Middle frontal gyrus (tissue), 1 donor: Measurements from ENCODE around the gene AKAP8L.
"Not testable (repeated sequence)": the region's sequence is repeated elsewhere in the genome, so short reads cannot be mapped to it uniquely, and the experiment has no call there.

Experiments used
- DNase-seq: peaks from one replicate; pipeline ENCODE4 v3.0.0-alpha.2; 2015; ENCODE audit warnings: low spot score; ENCODE audit errors: extremely low spot score

The AKAP8L gene

DNA sequence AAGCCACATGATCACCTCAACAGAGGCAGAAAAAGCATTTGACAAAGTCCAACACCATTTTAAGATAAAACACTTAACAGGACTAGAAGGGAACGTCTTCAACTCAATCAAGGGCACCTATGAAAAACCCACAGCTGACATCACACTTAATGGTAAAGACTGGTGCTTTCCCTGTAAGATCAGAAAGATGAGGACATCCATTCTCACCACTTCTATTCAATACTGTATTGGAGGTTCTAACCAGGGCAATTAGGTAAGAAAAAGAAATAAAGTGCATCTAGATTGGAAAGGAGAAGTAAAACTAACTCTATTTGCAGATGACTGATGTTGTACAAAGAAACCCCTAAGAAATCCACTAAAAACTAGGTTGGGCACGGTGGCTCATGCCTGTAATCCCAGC, 28.0 kb downstream of the AKAP8L start:
- no peak for DNase-seq

DNA sequence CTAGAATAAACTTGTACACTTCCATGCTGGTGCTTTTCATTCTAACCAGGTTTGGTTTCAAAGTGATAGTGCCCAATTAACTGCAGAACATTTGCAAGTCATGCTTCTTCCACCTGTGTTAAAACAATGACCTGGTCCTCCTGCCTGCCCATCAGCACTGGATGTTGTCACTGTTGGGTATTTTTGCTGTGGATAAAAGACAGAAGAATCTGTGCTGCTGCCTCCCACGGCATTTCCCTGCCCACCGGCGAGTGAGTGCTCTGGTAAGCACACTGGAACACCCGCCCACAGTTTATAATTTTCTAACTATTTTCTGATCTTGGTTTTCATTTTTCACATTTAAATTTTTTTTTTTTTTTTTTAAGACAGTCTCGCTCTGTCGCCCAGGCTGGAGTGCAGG, 36.9 kb downstream of the AKAP8L start:
- DNase-seq = no peak

DNA sequence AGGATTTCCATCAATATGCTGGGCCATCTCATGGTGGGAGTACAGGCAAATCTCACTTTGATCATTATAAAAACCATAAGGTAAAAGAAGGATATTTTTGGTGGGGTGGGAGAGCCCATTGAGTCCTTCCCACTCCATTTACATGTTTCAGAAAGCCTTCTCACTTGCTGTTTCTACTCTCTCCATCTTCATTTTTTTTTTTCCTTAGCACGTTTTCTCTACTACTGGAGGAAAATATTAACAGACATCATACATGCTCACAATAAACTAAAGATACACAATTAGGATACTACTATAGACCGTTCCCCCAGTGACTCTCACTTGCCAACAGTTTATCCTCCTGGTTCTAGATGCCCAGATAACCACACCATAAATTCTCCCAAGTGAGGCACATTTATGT, 37.4 kb downstream of the AKAP8L start:
- DNase-seq = no peak

DNA sequence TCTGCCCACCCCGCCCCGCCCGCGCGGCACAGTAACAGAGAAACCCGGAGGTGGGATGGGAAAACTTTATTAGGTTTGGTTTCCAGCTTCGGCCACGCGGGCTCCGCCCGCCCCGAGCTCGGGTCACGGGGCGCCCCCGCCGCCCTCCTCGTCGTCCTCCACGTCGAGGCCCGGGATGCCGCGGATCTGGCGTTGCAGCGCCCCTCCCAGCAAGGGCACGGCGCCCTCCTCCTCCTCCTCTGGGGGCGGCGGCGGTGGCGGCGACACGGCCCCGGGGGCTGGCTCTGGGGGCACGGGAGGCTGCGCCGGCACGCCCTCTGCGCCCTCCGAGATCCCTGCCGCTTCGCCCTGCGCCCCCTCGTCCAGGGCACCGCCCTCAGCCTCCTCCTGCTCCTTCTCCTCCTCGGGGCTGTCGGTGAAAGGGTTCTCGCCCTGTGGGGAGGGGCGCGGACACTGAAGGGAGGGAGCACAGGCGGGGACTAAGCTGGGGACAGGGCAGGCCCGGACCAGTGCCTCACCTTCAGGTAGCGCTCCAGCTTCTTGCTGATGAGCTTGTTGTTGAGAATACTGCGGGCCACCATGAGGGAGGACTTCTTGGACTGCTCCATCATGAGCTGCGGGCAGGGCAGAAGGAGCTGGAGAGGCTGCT, 38.7 kb downstream of the AKAP8L start:
- no peak for DNase-seq

DNA sequence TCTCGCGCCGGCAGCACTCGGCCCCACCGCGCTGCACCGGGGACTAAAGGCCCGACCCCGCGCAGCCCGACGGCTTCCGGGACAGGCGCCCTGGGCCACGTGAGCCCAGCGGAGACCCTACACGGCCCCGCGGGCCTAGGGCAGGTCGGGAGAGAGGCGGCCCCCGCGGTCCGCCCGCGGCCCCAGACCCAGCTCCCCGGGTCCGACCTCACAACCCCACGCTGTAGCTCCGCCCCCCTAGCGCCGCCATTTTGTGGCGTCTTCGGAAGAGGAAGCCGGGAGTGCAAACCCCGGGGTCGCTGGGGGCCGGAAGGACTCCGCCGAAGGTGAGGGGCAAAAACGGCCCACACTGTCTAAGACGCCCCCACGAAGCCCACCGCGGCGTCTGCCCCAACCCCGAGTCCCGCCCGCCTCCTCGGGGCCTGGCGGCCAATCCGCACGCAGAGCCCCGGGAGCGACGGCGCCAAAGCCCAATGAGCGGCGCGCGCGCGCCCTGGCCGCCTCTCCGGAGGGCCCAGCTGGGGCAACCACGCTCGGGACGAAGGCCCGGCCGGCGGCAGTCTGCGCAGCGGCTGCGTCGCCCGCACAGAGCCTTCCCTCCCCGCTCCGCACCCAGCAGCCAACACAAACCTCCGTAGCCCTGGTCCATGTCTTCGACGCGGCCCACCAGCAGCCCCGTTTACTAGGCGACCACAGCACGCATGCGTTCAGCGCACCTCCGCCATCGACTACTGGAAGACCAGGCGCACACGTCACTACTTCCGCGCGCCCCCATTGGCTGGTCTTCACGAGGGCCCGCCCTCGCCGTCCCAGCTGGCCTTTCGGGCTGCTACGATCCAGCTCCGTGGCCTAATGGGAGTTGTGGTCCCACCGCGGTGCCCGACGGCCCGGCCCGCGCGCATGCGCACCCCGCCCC, 39.4 kb downstream of the AKAP8L start, which contains the start of gene AKAP8:
TSS of gene AKAP8 (minus strand) at position 705 of the 916 bp plus-strand sequence. CDS start at position 649, 56 bp downstream.
- DNase-seq = peak; percentile 97

DNA sequence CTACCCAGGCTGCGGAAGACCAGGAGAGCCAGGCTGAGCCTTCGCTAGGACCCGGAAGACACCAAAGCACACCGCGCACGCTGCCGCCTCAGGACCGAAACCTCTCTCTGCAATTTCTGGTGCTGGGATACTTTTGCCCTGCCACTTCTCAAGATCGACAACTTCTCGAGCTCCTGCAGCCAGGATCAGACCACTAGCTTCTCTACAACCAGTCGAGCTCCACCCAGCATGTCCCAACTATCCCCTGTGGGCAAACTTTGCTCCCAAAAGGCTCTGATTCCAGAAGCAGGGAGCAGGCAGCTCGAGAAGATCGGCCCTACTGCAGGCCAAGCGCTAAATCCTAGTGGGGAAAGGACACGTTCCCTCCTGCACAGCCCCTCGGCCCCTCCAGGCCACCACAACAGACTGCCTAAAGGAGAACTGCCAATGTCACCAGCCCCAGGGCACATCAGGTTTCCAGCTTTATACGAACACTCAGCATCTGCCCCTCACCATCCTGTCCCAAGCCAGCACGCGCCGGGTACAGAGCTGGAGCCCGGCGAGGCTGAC, 40.2 kb downstream of the AKAP8L start:
- DNase-seq = no peak

DNA sequence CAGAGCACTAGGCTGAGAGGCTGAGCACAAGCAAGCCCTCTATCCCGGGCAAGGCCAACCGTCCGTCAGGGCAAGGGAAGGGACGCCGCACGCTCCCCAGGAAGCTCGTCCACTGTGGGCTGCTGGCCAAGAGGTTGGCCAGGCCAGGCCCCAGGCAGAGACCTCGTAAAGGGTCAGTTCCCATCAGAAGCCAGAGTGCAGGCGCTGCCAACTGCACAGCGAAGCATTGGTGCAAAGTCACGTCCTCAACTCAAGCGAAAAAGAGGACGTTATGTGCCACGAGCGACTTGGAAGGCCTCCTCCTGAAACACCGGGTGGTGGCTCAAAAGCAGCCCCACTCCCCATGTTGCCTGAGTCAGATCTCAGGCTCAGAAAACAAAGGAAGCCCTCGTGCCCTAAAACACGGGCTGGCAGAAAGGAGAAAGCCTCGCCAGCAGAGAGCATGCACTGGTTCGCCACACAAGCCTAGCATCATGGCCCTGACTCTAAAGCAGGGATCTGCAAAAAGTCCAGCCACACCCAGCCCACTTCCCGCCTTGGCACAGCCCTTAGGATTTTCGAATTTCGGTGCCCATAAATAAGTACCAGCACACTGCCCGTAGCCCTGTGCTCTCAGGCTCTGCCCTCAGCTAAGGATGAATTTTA, 43.9 kb downstream of the AKAP8L start:
- DNase-seq = no peak

DNA sequence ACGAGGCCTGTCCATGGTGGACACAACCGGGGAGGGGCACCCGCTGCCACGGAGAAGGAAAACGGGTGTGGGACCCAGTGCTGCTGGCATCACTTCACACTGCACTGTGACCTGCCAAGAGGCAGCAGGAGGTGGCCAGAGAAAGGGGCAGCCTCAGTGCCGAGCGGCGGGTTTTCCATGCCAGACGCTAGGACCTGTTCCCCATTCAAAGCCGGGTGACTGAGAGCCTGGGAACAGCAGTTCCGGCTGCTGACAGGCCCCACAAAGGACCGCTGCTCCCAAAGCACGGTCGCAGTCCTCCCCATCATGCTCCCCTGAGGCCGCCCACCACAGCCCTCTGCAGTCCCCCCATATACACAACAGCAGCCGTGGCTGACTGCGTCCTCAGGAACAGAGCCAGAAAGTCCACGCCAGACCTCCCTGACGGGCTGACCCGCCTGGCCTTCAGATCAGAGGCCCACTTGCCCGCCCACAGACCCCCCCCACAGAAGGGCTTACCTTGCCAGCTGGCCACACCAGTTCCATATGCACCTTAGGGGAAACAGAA, 44.6 kb downstream of the AKAP8L start:
- DNase-seq = no peak

DNA sequence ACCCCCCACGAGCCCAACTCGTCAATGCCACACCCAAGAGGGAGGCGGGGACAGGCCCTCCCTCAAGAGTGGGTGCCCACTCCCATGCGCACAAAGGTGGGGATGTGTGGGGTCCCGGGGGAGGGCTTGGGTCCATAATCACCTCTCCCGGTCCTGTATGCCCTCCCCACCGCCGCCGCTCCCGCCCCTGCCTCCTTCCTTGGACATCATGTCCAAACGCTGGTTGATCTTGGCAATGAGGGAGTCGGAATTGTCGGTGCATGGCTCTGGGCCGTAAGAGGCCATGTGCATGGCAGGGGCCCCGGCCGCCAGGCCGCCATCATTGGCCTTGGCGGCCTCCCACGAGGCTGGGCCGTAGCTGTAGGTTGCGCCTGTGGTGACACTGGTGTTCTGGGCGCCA, 45.1 kb downstream of the AKAP8L start:
- no peak for DNase-seq

DNA sequence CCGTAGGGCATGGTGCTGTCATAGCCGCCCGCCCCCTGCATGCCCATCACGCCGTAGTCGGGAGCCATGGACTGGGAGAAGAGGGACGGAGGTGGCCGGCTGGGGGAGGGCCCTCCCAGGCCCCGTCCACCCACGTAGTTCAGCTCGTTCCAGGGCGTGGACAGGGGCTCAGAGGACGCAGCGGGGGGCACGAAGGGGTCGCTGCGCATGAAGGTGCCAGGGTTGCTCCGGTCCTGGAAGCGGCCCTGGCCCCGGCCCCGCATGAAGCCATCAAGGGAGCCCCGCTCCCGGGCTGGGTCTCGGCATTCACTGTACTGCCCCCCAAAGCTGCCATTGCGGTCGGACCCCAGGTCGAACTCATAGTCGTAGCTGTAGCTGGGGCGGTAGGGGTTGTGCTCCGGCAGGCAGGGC, 45.9 kb downstream of the AKAP8L start:
- no peak for DNase-seq

DNA sequence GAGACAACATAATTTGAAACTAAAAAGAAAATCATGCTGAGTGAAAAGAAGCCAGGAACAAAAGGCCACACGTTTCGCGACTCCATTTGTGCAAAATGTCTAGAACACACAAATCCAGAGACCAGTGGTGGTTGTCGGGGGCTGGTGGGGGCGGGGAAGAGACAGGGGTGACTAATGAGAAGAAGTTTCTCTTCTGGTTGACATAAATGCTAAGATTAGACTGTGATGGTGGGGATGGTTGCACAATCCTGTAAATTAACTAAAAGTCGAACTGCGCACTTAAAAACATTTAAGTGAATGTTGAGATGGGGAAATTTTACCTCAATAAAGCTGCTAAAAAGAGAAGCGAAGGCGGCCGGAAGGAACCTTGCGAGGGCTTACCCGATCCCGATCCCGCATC, 46.3 kb downstream of the AKAP8L start:
- DNase-seq = no peak

DNA sequence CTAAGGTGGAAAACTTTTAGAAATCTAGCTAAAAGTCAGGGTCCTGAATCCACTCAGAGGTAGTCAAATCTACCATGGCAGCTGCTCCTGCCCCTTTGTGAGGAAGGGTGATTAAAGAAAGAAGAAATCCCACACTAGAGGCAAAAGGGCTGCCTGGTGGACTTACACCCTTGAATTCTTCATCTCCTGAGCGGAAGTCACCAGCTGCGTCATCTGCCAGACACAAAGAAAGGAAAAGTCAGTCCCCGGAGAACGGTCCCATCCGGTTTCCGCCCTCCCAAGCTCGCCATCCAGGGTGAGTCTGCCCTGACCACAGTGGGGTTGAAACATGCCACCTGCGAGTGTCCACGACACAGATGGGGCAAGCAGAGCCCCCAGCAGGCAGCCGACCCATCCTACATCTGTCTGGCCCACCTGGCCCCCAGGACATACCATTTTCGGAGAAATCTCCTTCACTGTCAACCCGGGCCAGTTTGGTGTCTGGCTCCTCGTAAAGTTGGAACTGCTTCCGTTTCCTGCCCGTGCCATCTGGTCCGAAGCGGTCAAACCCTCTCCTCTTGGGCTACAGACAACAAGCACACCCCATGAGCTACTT, 46.9 kb downstream of the AKAP8L start:
- no peak for DNase-seq

DNA sequence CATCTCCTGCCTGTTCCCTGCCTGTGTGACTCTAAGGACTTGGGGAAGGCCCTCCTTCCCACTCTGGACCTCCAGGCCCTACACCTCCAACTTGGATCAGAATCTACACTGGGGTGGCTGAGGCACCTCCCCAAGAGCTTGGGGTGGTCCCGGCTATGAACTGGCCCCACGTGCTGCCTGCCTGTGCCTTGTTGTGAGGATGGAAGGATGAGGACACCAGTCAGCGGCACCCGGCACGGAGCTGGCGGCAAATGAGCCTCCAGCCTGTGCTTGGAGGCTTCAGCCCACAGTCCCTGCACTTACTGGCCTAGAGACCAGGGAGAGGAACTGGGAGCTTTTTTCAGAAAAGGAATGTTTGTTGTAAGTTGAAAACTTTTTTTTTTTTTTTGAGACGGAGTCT, 47.7 kb downstream of the AKAP8L start:
- no peak for DNase-seq

DNA sequence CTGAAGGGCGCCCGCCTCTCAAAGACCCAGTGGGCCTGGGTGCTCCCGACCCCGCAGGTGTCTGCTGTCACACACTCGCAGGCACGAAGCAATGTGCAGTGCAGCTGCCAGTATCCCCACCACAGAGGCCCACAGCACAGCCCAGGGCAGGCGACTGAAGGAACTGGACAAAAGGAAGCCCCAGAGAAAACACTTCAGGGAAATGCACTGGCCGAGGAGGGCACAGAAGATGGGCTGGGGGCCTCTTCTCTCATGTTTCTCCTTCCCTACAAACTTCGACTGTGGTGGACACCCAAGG, 49.2 kb downstream of the AKAP8L start:
- DNase-seq = no peak

DNA sequence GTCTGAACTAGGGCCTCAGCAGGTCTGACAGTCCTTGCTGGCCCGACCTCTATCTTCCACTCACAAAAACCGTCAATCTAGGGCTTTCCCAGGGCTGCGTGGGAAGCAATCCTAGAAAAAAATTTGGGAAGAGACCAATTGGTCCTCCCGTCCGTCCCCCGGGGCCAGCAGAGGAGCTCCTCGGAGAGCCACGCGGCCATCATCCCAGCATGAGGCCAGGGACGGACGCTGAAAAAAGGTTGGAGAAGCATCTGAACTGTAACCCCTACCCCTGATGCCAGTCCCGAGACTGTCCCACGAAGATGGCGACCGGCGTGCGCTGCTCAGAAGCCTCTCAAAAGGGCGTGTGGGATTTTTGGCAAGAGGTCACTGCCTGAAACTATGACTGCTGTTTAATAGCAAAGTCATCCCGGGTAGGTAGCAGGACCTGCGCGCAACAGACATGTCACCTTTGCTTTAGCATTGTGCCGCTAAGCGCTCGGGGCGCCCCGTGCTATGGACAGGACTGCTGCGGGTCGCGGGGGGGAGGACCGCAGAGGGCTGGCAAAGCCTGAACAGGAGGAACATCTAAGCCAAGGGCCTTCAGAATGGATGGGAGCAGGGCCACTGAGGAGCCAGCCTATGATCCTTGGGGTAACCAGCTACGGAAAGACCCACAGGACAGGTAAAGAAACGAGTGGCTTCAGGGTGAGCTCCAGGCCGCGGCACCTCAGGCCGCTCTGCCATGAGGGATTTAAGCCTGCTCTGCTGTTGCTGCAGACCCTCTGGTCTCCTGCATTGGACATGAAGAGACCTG, 49.8 kb downstream of the AKAP8L start:
- DNase-seq = no peak

DNA sequence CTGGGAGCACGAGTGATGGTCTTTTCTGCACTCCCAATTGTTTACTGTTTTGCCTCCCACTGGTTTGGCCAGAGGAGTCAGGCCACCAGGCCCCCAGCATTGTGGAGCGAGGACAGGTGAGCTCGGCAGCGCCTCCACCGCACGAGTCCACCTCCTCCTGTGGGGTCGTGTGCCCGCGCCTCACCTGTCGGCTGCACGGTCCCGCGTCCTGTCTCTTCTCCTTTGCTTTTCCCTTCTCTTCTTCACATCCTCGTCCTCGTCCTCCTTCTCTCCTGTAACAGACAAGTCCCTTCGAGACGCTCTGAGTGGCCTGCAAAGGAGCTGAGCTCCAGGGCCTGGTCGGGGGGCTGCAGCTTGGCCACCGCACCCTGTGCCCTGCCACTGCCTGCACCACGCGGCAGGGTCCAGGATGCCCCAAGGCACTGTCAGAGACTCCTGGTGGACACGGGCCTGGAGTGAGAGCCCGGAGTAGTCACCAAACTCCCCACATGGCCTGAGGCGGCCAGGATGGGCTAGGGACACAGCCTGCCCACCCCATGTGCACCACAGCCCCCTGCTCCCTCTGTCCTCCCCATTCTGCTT, 50.6 kb downstream of the AKAP8L start:
- no peak for DNase-seq

DNA sequence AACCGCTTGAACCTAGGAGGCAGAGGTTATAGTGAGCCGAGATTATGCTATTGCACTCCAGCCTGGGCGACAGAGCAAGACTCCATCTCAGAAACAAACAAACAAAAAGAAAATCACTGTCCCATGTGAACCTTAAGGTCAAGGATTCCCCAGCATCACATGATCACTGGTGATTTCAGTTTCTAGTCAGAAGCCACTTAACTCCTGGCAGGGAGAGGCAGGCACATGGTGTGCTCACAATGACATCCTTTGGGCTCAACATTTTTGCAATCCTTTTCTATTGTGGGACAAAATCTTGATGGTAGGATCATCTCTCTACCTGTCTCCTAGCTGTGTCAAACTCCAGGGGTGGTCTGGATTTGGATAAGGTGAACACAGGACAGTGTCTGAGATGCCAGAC, 51.3 kb downstream of the AKAP8L start:
- DNase-seq = no peak

DNA sequence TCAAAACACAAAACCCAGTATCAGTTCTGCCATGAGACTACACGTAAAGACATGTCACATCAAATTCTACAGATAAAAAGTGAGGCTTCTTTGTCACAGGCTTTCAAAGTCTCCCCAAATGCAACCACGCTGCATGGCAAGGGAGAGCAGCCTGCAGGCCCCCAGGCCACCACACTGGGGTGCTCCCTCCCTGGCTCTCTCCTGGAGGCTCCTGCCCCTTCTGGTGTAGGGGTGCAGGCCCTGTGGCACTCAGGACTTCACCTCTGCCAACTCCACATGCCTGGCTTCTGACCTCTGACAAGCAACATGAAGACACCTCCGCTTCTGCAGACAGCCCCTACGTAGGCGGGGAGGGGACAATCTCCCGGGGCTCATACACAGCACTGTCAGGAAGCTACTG, 53.5 kb downstream of the AKAP8L start:
- no peak for DNase-seq

DNA sequence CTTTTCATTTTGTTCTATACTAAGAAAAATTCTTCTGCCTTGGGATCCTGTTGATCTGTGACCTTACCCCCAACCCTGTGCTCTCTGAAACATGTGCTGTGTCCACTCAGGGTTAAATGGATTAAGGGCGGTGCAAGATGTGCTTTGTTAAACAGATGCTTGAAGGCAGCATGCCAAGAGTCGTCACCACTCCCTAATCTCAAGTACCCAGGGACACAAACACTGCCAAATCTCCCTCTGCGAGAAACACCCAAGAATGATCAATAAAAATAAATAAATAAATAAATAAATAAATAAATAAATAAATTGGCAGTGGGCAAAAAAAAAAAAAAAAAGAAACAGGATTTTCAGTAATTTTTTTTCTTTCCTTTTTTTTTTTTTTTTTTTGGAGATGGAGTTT, 55.0 kb downstream of the AKAP8L start:
- not testable (repeated sequence) for DNase-seq

DNA sequence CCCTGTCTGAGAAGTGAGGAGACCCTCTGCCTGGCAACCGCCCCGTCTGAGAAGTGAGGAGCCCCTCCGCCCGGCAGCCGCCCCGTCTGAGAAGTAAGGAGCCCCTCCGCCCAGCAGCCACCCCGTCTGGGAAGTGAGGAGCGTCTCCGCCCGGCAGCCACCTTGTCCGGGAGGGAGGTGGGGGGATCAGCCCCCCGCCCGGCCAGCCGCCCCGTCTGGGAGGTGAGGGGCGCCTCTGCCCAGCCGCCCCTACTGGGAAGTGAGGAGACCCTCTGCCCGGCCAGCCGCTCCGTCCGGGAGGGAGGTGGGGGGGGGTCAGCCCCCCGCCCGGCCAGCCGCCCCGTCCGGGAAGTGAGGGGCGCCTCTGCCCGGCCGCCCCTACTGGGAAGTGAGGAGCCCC, 55.7 kb downstream of the AKAP8L start:
- not testable (repeated sequence) for DNase-seq
